HG03064 (cell line): ENCODE results near the gene CASP9.
"Not testable (repeated sequence)": the region's sequence is repeated elsewhere in the genome, so short reads cannot be mapped to it uniquely, and the experiment has no call there.

Experiments
- ATAC-seq: cut with Tn5 transposase; IDR thresholded peaks from one replicate; pipeline ENCODE4 v1.9.1; 2021; ENCODE audit warnings: low read depth; ENCODE audit not compliant: unreplicated experiment

Gene CASP9

DNA sequence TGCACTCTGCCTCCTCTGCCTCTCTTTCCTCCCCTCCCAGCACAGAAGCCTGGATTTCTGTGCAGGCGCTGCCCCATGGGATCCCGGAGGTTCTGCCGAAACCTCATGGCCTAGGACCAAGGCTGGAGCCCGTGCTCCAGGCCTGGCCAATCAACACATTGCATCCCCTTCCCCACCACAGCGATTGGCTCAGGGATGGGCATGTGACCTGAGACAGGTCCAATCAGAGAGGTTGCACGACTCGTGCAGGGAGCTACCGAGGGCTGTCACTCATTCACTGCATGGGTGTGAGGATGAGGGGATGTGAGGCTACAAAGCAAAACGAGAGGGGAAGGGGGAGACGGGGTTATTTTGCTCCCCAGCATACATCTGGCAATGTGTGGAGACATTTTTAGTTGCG, 51.4 kb downstream of the CASP9 start:
- no peak for ATAC-seq

DNA sequence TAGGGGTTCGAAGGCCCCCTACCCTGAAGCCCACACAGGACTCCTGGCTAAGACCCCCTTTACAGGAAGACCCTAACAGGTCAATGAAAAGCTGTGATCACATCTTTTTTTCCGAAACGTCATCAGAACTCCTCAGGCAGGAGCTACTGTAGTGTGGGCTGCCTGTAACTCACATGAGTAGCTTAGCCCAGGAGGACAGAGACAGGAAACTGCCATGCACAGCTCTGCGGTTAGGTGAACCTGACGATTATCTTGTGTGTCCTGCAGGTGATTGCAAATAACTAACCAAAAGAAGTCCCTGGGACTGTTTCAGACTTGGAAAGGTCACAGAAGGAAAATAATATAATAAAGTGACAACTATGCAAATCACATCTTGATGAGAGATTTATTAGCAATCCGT, 52.3 kb downstream of the CASP9 start:
- not testable (repeated sequence) for ATAC-seq

DNA sequence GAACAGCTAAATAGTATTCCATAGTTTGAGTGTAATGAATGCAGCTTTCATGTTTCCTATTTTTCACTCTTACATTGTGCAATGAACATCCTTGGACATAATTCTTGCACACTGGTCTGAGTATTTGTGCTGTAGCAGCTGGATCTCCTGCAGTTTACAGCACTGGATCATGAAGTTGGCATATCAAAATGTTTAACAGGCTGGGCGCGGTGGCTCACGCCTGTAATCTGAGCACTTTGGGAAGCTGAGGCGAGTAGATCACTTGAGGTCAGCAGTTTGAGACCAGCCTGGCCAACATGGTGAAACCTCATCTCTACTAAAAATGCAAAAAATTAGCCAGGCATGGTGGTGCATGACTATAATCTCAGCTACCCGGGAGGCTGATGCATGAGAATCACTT, 52.9 kb downstream of the CASP9 start:
- ATAC-seq, result not testable (repeated sequence)

DNA sequence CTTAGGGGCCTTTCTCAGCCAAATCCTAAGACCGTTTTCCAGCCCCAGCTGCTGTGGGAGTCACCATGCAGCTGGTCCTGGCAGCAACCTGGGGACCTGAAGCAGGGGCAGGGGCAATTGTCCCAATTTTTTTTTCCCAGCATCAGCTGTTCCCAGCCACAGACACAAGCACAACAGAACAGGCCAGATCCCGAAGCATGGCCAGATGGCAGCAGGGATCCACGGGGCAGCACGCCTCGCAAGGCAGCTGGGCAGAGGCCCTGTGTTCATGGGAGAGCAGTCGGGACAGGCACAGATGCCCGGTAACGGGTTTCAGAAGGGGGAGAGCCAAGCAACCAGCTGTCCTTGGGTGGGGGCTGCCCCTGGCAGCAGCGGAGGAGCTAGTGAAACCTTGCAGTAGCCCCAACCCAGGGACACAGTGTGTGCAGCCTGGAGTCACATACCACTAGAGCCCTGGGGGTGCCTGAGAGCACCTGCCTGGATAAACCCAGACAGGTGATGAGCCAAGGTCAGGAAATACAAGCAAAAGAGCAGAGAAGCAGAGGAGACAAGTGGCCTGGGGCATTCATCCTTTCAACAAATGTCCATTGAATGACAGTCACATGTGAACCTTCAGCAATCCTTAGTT, 54.1 kb downstream of the CASP9 start:
- not testable (repeated sequence) for ATAC-seq

DNA sequence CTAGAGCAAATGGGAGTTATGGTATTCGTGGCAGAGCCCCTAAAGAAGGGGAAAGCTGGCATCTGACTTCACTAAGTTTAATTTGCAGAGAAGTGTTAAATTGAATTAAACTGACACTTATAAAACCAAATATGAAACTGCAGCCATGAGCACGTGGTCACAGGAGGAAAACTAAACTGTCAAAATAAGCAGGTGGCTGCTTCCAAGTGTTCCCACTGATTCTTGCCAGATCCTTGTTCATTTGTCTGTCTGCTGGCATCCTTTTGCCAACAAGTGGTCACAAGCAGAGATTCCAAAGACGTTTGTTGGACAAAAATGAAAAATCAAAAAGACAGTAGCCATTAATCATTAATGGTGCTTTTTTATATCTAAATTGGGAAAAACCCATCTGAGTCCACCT, 54.7 kb downstream of the CASP9 start:
- no peak for ATAC-seq

DNA sequence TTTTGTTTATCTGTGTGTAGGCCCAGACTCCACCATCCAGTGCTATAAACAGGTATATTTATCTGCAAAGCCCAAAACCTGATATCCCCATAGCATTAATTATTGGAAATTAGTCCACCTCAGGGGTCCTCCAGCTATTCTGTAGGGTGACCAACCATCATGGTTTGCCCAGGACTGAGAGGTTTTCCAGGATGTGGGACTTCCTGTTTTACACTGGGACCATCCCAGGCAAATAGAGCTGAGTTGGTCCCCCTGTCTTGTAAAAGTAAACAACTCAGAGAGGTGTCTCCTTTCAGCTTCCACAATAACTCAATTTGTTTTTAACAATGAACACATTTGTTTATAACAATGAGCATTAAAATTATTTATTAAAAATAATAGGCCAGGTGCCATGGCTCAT, 55.9 kb downstream of the CASP9 start:
- ATAC-seq, result no peak

DNA sequence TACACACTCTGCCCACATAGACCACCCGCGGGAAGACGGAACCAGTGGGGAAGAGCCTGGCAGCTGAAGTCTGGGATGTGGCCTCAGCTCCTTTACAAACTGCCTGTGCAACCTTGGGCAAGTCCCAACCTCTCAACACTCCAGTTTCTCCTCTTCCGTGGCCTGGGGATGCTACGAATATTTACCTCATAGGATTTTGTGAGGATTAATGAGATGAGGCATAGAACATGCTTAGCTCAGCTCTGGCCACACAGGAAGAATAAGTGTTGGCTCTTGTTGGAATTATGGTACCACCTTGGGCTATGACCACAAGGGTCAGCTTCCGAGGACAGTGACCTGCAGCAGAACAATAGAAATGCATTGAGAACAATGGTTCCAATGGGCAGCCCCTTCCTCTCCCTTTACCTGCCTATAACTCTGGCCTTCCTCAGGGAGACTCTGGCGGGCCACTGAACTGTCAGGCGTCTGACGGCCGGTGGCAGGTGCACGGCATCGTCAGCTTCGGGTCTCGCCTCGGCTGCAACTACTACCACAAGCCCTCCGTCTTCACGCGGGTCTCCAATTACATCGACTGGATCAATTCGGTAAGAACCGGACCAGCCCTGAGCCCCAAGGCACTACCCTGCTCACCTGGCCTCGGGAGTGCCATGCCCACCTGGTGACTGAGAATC, 56.9 kb downstream of the CASP9 start:
- not testable (repeated sequence) for ATAC-seq

DNA sequence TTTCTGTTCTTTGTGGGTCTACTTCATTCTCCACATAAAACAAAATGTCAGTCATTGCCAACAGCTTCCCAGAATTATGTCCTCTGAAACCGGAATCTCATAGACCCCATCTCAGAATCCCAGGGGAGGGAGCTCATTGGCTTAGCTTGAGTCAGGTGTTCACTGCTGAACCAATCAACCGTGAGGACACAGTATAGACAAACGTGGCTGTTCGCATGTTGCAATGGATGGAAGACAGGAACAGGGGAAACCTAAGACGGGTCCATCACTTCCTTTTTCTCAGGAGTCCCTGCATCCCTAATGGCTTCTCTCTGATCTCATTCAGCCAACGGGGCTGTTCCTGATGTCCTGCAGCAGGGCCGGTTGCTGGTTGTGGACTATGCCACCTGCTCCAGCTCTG, 58.3 kb downstream of the CASP9 start:
- ATAC-seq, result no peak

DNA sequence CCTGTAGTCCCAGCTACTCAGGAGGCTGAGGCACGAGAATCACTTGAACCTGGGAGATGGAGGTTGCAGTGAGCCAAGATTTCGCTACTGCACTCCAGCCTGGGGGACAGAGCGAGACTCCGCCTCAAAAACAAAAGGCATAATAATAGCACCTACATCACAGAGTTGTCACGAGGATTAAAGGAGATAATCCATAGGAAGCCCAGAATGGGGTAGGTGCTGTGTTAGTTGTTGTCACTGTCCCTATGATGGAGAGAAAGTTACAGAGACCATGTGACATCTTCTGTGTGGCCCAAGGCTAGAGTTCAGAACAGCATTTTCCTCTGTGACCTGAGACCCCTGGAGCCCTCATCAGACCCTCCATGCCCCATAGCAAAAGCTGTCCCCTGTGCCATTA, 60.1 kb downstream of the CASP9 start:
- not testable (repeated sequence) for ATAC-seq

DNA sequence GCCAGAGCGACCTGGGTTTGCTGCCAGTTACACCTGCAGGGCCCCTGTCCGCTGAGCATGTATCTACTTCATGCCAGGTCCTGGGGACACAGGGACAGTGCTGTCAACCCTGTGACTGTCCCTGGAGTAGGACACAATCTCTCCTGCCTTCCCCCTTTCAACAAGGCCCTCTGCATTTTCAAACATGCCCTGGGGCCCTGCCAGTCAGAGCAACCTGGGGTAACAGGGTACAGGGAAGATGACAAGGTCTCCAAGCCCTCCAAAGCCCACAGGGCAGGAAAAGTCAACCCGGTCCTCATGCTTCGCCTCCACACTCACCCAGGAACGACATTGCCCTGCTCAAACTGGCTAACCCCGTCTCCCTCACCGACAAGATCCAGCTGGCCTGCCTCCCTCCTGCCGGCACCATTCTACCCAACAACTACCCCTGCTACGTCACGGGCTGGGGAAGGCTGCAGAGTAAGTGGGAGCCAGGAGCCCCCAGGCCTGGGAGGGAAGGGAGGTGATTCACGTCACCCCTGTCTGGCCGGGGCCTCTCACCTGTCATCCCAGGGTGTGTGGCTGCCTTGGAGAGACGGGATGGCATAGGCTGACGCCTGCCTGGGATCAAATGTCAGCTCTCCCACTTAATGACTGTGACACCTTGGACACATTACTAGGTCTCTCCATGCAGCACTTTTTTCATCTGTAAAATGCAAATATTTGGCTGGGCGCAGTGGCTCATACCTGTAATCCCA, 60.8 kb downstream of the CASP9 start:
- not testable (repeated sequence) for ATAC-seq

DNA sequence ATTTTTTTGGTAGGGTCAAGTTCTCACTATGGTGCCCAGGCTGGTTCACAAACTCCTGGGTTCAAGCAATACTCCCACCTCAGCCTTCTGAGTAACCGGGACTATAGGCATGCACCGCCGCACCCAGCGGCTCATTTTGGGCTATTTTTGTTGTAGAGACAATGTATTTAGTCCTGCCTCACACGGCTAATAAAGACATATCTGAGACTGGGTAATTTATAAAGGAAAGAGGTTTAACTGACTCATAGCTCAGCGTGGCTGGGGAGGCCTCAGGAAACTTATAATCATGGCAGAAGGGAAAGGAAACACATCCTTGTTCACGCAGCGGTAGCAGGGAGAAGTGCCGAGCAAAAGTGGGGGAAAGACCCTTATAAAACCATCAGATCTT, 63.3 kb downstream of the CASP9 start:
- ATAC-seq, result no peak

DNA sequence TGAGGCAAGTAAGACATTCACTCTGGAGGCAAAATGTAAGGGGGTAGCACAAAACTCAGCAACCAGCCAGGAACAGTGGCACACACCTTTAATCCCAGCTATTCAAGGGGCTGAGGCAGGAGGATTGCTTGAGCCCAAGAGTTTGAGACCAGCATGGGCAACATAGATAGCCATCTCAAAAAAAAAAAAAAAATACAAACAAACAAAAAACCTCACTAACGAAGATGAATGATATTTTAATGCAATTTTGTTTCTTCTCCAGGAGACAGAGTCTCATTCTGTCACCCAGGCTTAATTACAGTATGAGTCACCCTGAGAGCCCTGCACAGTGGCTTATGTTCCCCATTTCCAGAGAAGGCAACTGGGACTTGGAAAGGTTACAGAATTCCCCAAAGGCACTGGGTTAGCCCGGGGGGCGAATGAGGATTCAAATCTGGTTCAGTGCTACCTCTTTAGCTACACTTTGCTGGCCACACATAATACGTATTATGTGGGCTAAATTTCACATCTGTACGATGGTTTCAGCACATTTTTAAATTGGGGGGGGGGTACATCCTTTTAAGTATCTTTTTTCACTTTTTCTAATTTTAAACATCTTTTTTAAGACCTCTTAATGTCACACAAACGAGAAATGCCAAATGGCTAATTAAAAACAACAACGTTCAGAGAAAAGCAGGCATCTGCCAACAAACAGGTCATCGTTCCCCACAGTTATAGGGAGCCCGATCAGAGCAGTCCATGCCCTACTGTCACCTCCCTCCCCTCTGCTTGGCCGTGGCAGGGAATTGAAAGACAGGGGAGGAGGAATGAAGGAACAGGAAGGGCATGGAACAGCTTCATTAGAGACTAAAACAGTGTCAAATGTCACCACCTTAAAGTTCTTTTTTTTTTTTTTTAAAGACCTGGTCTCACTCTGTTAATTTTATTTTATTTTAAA, 64.0 kb downstream of the CASP9 start:
- no peak for ATAC-seq

DNA sequence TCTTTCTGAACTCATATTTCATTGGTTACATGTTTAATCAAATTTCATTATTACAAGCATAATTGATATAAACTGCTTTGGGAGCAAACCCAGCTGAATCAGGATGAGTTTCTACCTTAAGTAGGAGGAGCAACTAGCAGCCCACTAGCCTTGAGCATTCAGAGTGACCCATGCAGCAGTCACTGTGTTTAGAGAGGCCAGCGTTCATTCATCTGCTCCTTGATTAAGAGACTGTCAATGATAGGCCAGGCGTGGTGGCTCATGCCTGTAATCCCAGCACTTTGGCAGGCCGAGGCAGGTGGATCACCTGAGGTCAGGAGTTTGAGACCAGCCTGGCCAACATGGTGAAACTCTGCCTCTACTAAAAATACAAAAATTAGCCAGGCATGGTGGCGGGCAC, 65.6 kb downstream of the CASP9 start:
- ATAC-seq, result not testable (repeated sequence)

DNA sequence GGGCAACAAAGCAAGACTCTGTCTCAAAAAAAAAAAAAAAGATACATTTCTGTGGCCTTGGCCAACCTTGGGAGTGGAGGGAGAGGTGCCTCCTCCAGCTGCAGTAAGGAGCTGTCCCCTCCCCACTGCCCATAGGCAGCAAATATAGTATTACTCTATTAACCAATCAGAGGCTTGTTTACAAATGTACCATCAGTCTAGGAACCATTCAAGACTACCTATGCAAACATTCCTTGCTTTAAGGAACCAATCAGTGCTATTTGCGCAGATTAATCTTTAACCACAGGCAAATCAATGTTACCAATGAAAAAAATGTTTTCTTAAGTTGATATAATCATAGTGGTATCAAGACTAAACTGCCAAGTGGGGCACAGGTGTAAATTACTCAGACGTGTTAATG, 66.4 kb downstream of the CASP9 start:
- no peak for ATAC-seq

DNA sequence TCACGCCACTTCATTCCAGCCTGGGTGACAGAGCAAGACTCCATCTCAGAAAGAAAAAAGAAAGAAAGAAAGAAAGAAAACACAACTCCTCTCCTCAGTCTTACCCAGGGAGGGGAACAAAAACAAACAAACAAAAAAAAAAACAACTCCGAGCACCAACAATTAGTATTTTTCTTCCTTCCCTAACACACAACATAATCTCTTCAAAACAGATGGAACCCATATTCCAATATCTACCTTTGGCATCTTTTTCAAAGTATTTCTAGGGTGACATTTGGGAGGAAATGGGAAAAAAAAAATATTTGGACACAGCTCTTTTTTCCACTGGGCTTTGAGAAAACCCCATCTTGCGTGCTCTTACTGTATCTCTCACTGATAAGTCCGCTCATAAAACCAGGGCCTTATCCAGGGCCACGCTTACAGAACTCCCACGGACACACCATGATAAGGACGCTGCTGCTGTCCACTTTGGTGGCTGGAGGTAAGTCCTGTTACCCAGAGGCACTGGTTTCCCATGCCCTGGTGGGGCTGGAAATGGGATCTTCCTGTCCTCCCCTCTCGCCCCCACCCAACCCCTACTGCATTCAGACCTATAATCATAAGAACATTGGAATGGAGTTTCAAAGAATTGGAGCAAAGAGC, 67.6 kb downstream of the CASP9 start, which contains the start of gene CELA2A:
Gene CELA2A, plus strand, starts transcription at position 420 of the 642 bp plus-strand sequence. Its CDS starts 22 bp downstream, at position 442.
- ATAC-seq, result no peak

DNA sequence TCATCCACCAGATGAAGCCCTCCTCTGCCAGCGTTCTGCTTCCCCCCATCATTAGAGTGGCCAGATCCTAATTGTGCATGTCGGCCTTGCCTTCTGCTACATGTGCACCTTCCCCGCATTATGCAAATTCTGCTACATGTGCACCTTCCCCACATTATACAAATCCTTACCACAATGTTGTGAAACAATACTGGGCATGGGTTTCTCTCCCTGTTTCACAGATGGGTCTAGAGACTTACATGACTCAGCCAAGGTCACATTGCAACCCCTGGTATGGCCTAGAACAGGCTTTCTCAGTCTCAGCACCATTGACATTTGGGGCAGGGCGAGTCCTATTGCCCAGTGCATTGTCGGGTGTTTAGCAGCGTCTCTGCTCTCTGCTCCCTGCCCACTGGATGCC, 68.5 kb downstream of the CASP9 start:
- ATAC-seq, result no peak

DNA sequence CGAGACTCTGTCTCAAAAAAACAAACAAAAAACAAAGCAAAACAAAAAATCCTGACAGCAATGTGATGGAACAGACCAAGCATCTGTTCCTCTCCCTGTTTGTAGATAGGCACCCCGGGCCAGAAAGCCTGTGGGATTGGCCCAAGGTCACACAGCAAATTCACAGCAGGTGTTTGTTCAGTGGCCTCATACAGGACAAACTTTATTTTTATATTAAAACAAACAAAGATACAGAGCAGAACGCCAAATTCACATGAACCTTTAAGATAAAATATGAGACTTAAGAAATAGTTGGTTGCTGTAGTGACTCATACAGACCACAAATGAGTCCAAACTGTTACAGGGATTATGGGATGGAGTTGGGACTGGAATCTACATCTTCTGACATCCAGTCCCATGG, 69.8 kb downstream of the CASP9 start:
- ATAC-seq, result no peak

DNA sequence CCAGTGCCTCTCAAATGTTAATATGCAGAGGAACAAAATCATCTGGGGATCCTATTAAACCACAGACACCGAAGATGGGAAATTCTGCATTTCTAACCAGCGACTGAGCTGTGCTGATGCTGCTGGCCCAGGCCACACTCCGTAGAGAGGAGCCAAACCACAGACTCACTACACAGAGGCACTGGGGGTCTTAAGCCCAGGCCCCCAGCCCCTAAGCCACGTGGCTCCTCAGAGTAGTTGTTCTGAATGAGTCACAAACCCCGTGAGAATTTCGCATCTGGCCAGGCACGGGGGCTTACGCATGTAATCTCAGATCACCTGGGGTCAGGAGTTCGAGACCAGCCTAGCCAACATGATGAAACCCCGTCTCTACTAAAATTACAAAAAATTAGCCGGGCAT, 70.3 kb downstream of the CASP9 start:
- ATAC-seq, result no peak

DNA sequence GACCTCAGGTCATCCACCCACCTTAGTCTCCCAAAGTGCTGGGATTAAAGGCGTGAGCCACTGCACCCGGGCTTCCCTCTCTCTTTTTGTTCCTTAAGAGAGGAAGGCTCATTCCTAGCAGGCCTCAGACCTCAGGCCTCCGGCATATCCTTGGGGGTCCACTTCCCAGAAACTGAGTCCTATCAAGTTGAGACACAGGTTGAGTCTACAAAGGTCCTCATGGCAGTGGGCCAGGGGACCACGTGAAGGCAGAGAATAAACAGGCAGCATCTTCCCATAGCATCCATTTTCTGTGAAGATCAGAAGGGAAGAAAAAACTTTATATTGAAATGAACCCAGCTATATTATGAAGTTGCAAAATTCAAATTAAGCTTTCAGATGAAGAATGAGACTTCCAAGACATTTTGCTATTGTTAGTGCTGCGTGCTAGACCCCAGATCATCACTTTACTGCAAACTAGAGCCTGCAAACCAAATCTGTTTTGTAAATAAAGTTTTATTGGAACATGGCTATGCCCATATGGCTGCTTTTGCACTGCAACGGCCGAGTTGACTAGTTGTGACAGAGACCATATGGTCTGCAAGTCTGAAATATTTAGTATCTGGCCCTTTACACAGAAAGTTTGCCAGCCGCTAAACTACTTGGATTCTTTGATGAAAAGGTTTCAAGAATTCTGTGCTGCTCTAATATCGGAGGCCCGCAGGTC, 71.0 kb downstream of the CASP9 start:
- ATAC-seq, result no peak

DNA sequence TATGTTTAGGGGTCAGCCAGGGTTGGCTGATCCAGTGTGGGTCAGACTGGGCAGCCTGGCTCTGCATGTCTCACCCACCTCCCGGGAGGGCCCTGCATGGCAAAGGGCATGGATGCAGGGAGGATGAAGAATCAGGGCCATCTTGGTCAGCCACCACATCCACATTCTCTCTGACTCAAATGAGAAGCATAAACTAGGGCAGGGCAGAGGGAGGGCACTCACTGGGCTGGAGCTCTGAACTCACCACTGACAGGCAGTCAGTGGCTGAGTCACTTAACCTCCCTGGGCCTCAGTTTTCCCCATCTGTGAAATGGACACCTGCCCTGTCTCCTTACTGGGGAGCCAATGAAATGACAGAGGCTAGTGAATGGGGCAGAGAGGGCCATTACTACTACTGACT, 71.8 kb downstream of the CASP9 start:
- no peak for ATAC-seq
